HL-60 (cell line): ENCODE measurements around the gene WDR7.

ENCODE experiments used
- CTCF ChIP-seq: IDR thresholded peaks from one replicate; pipeline ENCODE4 v1.5.1; 2011; ENCODE audit warnings: low read length, control low read depth, inconsistent platforms; ENCODE audit not compliant: insufficient read depth
- GABPA ChIP-seq: IDR thresholded peaks from 2 replicates; pipeline ENCODE4 v1.6.1; 2012; ENCODE audit warnings: low read depth
- POLR2AphosphoS5 ChIP-seq: IDR thresholded peaks from 2 replicates; pipeline ENCODE4 v1.6.1; 2012; ENCODE audit warnings: low read depth
- REST ChIP-seq: IDR thresholded peaks from 2 replicates; pipeline ENCODE4 v1.6.1; 2012; ENCODE audit warnings: low read depth; ENCODE audit not compliant: insufficient replicate concordance

DNA sequence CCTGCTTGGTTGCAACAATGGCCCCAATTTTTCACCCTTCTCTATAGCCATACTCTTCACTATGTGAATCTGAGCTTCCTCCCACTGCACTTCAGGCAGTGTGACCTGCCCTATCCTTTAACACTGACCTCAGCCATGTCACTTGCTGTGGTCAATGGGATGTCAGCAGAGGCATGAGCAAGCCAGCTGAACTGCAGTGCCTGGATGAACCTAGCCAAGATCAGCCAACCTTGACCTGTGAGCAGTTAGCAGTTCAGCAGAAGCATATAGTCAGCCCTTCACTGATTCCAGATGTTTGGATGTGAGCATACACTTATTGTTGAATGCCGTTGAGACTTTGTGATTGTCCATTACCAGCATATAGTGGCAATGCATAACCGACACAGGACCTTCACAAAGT lies 432.3 kb downstream of the WDR7 start:
- TF ChIP-seq CTCF, result no peak
- TF ChIP-seq REST, result no peak
- no peak for TF ChIP-seq POLR2AphosphoS5
- TF ChIP-seq GABPA, result no peak
